Lower lobe of right lung (tissue), 2 donors: Measurements from ENCODE around the gene CCNI2. TPM values are rescaled to one million over a fixed set of nuclear protein-coding genes. Genes with fewer than 3 reads are reported as not detected.

Source experiments
- ATAC-seq, 2 donors: fragments of 200-7000 bp; cut with Tn5 transposase; one replicate each; pipeline ENCODE4 v1.9.1; 2020 to 2022; ENCODE audit warnings: mild to moderate bottlenecking in 2 of 2, moderate library complexity in 2 of 2
- DNase-seq: peaks from one replicate; pipeline ENCODE4 v3.0.0-alpha.2; 2020
- H3K27ac ChIP-seq: fragments of 200-600 bp; one replicate; pipeline ENCODE4 v1.8.0; 2022
- H3K27me3 ChIP-seq: fragments of 200-600 bp; one replicate; pipeline ENCODE4 v1.8.0; 2022; ENCODE audit warnings: low read depth
- H3K36me3 ChIP-seq: fragments of 200-600 bp; one replicate; pipeline ENCODE4 v1.8.0; 2022; ENCODE audit warnings: mild to moderate bottlenecking
- H3K4me1 ChIP-seq: fragments of 200-600 bp; one replicate; pipeline ENCODE4 v1.8.0; 2022
- H3K4me3 ChIP-seq: fragments of 200-600 bp; one replicate; pipeline ENCODE4 v1.8.0; 2022; ENCODE audit warnings: mild to moderate bottlenecking
- H3K9me3 ChIP-seq: fragments of 200-600 bp; one replicate; pipeline ENCODE4 v1.8.0; 2022
- CTCF ChIP-seq: fragments of 200-600 bp; IDR thresholded peaks from one replicate; pipeline ENCODE4 v1.8.0; 2022; ENCODE audit warnings: antibody characterized with exemption, mild to moderate bottlenecking
- intact Hi-C: fragments of 100-400 bp; cut with DNase I; formaldehyde crosslinking; loops from one replicate; pipeline ENCODE4 v1.11.0; 2022
- total RNA-seq: library from RNA; stranded (reverse); fragmentation: NEBNext Ultra II Directional; extraction: Animal tissue kit (Norgen Biotek cat#: 25700); gene quantifications from one replicate; pipeline ENCODE4 v1.2.1, GENCODE V29; 2021
- donor health status: DM: no; HTN: yes; CAD: no; lungs with severe emphysema.

CCNI2 gene
- total RNA-seq, 1 donor from 2014 or later: 1.1 TPM

- no peaks in the 10 kb centered on the region for H3K27me3 ChIP-seq
- DNase-seq (no peak), ATAC-seq (no peak)
- intact Hi-C loops: no loop called here
- no peaks in the 10 kb centered on the region for H3K36me3 ChIP-seq
- no peaks in the 10 kb centered on the region for H3K9me3 ChIP-seq
- H3K4me3 ChIP-seq: no peak overlapping the region
- H3K4me1 ChIP-seq: no peaks in the 10 kb centered on the region
- H3K27ac ChIP-seq: no peak overlapping the region
- TF ChIP-seq CTCF: no peak
Measured at GRCh38 chr5:132787076-132787475, 39.9 kb downstream of the CCNI2 start.

GRCh38 chr5:132788508-132788907, 41.3 kb downstream of the CCNI2 start:
- intact Hi-C loops: no loop called here
- no peaks in the 10 kb centered on the region for H3K36me3 ChIP-seq
- no peak for TF ChIP-seq CTCF
- H3K27ac ChIP-seq: no peak overlapping the region
- no peaks in the 10 kb centered on the region for H3K27me3 ChIP-seq
- DNase-seq: no peak
- no peak overlapping the region for H3K4me3 ChIP-seq
- H3K4me1 ChIP-seq: no peaks in the 10 kb centered on the region
- no peaks in the 10 kb centered on the region for H3K9me3 ChIP-seq
- ATAC-seq: no peak

GRCh38 chr5:132788990-132789886, 42.0 kb downstream of the CCNI2 start:
- Histone ChIP-seq H3K4me1 (no peaks in the 10 kb centered on the region), H3K36me3 (no peaks in the 10 kb centered on the region), H3K4me3 (no peak overlapping the region), H3K9me3 (no peaks in the 10 kb centered on the region), H3K27ac (no peak overlapping the region), H3K27me3 (no peaks in the 10 kb centered on the region)
- no peak for TF ChIP-seq CTCF
- ATAC-seq (no peak), DNase-seq (no peak)
- intact Hi-C loops: no loop called here

- Histone ChIP-seq H3K27me3 (no peaks in the 10 kb centered on the region), H3K36me3 (no peaks in the 10 kb centered on the region), H3K4me3 (no peak overlapping the region), H3K27ac (no peak overlapping the region), H3K9me3 (no peaks in the 10 kb centered on the region), H3K4me1 (no peaks in the 10 kb centered on the region)
- TF ChIP-seq CTCF: no peak
- ATAC-seq (no peak), DNase-seq (no peak)
- intact Hi-C loops: no loop called here
Measured at GRCh38 chr5:132790201-132790865, 43.1 kb downstream of the CCNI2 start.

- TF ChIP-seq CTCF: no peak
- Histone ChIP-seq H3K9me3 (no peaks in the 10 kb centered on the region), H3K4me3 (no peak overlapping the region), H3K27ac (no peak overlapping the region), H3K4me1 (no peaks in the 10 kb centered on the region), H3K36me3 (no peaks in the 10 kb centered on the region), H3K27me3 (no peaks in the 10 kb centered on the region)
- ATAC-seq: no peak
- DNase-seq: no peak
- intact Hi-C loops: no loop called here
Measured at GRCh38 chr5:132791026-132791425, 43.8 kb downstream of the CCNI2 start.
